ENCODE measurements around the gene LYL1.
A peak's percentile ranks its signal among the peaks of the same experiment; 100 is the strongest.

Gene LYL1

GRCh38 chr19:13104848-13105711, 2.4 kb upstream of the LYL1 start:
- DNase-seq (ENCODE audit: low read depth) = no peak

DNA sequence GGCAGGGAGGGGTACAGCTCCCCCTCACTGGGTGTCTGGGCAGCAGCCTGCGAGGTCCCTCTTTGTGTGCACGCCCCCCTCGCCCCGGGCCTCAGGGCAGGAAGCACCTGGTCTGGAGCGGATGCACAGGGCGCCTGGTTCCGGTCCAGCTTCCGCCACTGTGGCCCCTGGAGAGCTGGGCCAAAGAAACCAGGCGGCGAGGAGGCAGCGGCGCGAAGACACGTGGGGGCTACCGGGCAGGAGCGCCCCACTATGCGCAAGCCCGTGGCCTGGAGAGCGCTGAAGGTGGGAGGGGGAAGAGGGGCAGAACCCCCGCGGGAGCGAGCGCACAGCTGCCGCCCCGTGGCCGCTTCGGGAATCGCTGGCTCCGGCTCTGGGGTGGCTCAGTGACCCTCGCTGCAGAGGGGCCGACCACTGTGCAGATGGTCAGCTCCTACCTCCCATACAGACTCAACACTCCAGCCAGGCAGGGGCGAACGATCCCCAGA, 1.7 kb upstream of the LYL1 start:
- no peak for DNase-seq (ENCODE audit: low read depth)

DNA sequence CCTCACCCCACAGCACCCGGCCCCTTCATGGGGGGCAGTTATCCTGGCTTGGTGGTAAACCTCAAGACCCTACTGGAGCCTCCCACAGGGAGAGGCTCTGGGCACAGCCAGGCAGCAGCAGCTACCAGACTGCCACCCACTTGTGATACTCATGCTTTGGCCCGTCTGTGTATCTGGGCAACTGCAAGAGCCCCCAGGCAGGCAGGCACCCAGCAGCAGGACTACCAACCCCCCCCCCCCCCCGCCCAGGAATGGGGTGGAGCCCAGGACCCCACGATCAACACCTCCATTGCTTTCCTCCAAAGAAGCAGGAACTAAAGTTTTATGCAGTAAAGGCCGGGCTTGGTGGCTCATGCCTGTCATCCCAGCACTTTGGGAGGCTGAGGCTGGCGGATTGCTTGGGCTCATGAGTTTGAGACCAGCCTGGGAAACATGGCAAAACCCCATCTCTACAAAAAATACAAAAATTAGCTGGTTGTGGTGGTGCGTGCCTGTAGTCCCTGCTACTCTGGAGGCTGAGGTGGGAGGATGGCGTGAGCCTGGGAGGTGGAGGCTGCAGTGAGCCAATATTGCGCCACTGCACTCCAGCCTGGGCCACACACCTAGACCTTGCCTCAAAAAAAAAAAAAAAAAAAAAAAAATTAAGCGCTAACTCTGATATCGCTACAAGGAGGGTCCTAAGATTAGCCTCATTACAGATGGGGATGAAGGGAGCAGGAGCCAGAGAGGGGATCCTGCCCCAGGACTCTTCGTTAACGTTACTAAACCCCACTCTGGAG, 1.1 kb upstream of the LYL1 start:
- no peak for DNase-seq (ENCODE audit: low read depth)

GRCh38 chr19:13102416-13102665, 317 bp downstream of the LYL1 start:
- DNase-seq (ENCODE audit: low read depth) = no peak

DNA sequence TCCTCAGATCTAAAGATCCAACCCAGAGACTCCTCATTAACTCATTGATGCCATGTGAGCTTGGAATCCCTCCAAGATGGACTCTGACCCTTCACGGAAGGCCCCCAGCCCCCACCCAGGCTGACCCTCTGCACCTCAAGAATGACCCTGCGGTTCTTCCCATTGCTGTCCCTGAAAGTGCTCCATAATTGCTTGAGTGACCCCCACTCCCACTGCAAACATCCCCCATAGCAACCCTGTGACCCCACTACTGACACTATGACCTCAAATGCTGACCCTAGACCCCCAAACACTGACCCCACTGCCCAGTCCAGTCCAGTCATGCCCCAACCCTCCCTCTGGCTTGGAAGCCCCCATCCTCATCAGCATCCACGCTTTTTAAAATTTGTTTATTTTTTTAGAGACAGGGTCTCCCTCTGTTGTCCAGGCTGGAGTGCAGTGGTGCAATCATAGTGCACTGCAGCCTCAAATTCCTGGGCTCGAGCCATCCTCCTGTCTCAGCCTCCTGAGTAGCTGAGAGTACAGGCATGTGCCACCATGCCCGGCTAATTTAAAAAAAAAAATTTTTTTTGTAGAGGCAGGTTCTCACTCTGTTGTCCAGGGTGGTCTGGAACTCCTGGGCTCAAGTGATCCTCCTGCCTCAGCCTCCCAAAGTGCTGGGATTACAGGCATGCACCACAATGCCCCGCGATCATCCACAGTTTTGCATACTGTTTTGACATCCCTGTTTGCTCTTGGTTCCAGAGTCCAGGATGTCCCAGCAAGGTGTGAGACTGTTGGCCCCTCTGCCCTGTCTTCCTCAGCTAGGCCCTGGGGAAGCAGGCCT, 855 bp downstream of the LYL1 start:
- no peak for DNase-seq (ENCODE audit: low read depth)

DNA sequence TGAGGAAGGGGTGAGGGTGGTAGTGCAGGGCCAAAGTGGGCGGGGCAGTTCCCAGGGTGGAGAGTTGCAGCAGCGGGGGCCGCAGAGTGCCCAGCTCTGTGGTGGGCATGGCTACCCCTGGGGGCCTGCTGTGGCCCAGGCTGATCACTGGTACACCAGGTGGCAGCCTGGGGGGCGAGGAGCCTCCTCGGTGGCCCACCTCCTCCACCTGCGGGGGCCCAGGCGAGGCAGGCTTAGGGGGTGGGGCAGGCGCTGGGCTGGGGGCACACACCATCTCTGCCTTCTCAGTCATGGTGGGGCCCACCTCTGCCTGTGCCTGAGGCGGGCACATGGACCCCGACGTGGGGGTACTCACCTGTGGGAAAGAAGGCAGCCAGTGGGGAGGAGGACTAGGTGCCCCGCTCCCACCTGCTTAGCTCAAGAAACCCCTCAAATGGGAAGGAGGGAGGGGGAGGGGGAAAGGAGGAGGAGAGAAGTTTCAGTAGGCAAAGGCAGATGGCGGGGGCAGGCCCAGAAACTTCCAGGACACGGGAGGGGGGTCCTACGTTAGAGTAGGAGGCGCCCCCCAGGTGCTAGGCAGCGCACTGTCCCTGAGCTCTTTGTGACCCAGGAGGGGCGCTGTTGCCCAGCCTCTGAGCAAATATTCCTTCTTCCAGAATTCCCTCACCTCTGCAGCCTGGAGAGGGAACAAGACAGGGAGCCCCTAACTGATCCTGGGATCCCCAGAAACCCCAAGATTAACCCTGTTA, 1.6 kb downstream of the LYL1 start:
- no peak for DNase-seq (ENCODE audit: low read depth)

GRCh38 chr19:13100031-13100588, 2.5 kb downstream of the LYL1 start:
- no peak for DNase-seq (ENCODE audit: low read depth)

DNA sequence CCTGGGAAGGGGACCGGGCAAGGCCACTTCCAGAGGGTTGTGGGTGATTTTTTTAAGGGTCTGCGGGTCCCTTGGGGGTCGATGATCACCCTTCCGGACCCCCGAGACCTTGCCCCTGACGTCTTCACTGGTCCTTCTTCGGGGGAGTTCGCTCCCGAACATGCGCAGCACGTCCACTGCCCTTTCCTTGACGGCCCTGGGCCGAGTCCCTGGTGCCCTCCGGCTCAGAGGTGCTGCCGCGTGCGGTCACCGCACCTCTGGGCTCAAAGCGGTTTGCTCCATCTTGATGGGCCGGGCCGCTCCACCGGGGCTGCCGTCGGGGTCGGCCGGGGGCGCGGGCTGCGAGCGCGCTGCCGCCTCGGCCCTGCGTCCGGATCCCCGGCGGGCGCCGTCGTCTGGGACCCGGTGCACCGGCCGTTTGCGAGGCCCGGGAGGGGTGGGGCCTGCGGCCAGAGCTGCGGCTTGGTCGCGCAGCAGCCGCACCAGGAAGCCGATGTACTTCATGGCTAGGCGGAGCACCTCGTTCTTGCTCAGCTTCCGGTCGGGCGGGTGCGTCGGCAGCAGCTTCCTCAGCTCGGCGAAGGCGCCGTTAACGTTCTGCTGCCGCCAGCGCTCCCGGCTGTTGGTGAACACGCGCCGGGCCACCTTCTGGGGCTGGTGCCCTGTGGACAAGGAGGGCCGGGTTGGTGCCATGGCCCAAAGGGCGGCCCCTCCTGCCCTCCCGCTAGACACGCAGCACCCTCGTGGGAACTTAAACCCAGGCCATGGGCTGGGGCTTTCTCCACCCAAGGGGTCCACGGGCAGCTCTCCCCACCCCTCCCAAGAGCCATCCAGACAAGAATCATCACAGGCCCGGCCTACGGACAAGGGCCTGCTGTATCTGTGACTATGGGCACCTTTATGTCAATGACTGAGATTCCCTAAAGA, 3.3 kb downstream of the LYL1 start:
- DNase-seq (ENCODE audit: low read depth) = no peak

DNA sequence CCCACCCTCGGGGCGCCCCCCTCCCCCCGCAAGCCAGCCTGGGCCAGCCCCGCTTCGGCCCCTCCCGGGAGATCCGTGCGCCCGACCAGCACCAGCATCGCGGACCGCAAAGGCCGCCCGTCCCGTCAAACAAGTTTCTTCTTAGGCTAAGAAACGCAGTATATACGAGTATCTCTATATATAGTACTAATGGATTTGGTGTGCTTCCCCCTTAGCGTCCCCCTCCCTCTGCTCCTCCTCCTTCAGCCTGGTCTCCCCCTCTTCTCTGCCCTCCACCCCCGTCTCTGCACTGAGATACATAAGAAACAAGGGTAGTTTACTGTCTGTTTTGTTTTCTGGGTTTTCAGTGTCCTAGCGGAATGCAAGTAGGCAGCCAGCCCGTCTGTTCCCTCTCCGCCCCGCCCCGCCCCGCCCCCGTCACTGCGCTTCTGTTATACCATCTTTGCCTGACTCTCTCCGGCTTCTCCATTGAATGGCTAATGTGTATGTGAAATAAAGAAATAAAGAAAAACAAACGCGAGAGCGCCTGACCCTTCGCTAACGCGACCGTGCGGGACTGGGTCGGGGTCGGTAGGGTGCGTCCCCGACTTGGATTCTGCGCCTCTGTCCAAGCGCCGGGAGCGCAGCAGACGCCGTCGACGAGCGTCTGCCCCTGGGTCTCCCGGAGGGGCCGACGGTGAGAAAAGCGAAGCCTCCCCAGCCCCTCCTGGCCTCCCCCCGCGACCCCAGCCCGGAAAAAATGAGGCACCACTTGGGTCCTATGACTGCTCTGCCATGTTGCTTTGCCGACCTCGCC, 4.2 kb downstream of the LYL1 start:
- DNase-seq (ENCODE audit: low read depth) = no peak

DNA sequence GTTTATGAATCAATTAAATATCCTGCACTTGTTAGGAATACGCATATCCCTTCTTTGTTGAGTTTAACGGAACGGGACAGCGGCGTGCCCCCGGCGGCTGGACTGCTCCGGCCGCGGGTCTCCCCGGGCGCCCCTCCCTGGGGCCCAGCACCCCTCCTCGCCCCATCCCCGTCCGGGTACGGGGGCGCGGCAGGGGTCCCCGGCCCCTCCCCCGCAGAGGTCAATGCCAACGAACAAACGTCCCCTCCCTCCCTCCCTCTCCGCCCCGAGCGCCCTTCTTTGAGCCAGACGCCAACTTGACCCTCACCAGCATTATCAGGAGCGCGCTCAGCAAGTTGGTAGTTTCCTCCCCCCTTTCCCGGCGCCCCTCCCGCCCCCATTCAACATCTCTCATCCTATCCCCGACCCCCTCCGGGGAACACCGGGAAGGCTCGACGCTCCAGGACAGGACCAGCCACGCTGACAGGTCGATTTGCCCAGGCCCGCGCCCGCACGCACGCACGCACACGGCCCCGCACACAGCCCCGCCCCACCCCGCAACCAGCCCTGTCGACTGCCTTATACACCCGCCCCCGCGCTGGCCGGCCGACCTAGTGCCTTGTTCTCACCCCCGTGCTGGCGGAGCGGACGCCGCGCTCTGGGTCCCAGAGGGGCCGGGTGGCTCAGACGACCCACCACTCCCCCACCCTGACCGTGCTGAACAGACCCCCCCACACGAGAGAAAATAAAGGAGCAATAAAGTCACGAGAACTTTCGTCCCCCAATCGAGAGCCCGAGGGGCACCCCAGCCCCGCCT, 5.0 kb downstream of the LYL1 start:
- DNase-seq (ENCODE audit: low read depth) = no peak

- DNase-seq (ENCODE audit: low read depth) = no peak
These were observed 5.6 kb downstream of the LYL1 start for GRCh38 chr19:13097033-13097462.

DNA sequence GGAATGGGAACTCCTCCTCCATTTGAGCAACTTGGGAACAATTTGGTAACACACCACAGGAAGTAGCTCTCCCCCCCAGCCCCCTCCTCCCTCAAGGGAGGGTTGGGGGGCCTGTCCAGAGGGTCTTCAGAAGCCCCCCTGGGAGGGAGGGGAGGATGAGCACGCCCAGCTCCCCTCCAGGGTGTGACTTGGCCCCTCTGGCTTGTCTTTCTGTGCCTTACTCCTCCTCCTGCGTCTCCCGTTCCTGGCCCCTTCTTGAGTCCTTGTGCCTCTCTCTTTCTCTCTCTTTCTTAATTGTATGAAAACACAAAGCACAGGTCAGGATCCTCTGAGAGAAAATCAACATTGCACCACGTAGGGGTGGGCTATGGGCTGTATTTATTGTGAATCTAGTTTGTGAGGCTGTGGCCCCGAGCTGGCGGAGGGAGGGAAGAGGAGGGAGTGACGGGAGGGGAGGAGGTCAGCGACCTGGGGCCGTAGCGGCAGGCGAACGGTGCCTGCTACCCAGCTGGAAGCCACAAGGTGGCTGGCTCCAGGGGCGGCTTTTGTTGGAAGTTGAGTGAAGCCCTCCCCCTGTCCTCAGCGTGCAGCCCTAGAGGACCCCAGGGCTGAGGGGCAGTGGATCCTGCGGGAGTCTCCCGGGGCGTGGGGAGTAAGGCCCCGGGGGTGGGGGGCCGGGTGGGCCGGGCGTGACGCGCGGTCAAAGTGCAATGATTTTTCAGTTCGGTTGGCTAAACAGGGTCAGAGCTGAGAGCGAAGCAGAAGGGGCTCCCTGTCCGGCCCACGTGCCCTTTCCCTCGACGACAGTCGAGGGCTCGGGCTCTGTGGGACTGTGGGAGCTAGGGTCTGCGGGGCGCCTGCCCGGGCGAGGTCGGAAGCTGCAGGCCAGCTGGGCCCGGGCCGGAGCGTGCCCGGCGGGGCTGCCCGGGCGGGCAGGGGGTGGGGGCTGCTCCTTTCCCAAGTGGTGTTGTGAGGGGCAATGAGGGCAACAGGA, 6.4 kb downstream of the LYL1 start:
- no peak for DNase-seq (ENCODE audit: low read depth)

GRCh38 chr19:13095393-13095784, 7.3 kb downstream of the LYL1 start:
- DNase-seq (ENCODE audit: low read depth) = no peak

- no peak for DNase-seq (ENCODE audit: low read depth)
These were observed 7.8 kb downstream of the LYL1 start for GRCh38 chr19:13094771-13095392.

- no peak for DNase-seq (ENCODE audit: low read depth)
These were observed 8.6 kb downstream of the LYL1 start for GRCh38 chr19:13094106-13094504.

DNA sequence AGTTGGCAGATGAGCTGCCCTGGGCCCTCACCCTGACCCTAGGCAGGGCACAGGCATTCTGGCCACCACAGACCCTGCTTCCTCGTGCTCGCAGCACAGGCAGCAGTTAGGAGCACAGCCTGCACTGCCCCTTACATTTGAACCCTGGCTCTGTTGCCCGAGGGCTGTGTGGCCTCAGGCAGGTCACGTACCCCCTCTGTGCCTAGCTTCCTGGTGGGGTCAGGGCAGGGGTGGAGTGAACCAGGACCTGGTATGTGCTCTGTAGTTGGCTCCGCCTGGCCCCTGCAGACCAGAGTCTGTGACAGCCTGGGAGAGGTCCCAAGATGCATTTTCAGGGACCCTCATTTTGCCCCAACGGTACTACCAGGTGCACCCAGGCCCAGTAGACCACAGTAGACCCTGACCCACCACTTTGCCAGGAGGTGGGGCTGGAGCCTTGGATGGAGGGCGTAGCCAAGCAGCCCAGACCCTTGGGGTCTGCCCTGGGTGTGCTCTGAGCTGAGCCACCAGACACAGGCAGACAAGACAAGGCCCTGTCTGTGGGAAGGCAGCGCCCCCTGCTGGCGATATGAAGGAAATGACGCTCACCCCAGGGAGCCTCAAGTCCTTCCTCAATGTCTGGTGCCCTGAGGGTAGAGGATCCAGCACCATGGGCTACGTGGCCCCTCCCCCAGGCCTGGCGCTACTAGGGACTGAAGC, 9.1 kb downstream of the LYL1 start:
- peak; percentile 56 for DNase-seq (ENCODE audit: low read depth)
